Body of pancreas (tissue), 4 donors: ENCODE data around the gene AHR. TPM values are rescaled to one million over a fixed set of nuclear protein-coding genes. Genes with fewer than 3 reads are reported as not detected.

ENCODE experiments used
- ATAC-seq: fragments of 150-250 bp; one replicate; pipeline ENCODE4 v1.9.1; 2016
- DNase-seq, 4 donors: peaks; one replicate each; pipeline ENCODE4 v3.0.0-alpha.2; 2019
- H3K27ac ChIP-seq, 4 donors: fragments of 200-600 bp; sonication (generic); 1 replicate in 3 of 4; 2 replicates in 1 of 4; pipeline versions ENCODE4 v1.5.1 to v1.6.1; 2016 to 2019; ENCODE audit warnings: mild to moderate bottlenecking in 1 of 4, mixed read lengths in 1 of 4, moderate library complexity in 1 of 4
- H3K27me3 ChIP-seq, 2 donors: fragments of 200-600 bp; sonication (generic); one replicate each; pipeline ENCODE4 v1.6.0; 2016; ENCODE audit warnings: mild to moderate bottlenecking in 1 of 2
- H3K36me3 ChIP-seq, 2 donors: fragments of 200-600 bp; sonication (generic); replicated peaks in 1 of 2; 2 replicates each; pipeline ENCODE4 v1.5.1; 2016; ENCODE audit warnings: low read depth in 2 of 2; ENCODE audit not compliant: insufficient read depth in 1 of 2
- H3K4me1 ChIP-seq: fragments of 200-600 bp; sonication (generic); one replicate; pipeline ENCODE4 v1.6.0; 2016
- H3K4me3 ChIP-seq, 2 donors: fragments of 200-600 bp; sonication (generic); 1 replicate in 1 of 2; 2 replicates in 1 of 2; pipeline ENCODE4 v1.5.1; 2016 to 2019
- H3K9me3 ChIP-seq, 3 donors: fragments of 200-600 bp; sonication (generic); 1 replicate in 2 of 3; 2 replicates in 1 of 3; pipeline ENCODE4 v1.5.1; 2016
- POLR2A ChIP-seq, 3 donors: fragments of 450-650 bp; IDR thresholded peaks; one replicate each; pipeline ENCODE4 v1.6.1; 2016; ENCODE audit warnings: antibody characterized with exemption in 3 of 3, mild to moderate bottlenecking in 2 of 3
- WGBS, 2 donors: methylation state at CpG; one replicate each; pipeline ENCODE4 v1.1.5; 2017; 5-methylcytosine and 5-hydroxymethylcytosine counted together
- intact Hi-C: fragments of 100-400 bp; cut with DNase I; formaldehyde crosslinking; loops from one replicate; pipeline ENCODE4 v1.15.1; 2023
- total RNA-seq, 2 donors: library from RNA; depleted of rRNA; stranded (reverse); fragments of >200 nt; gene quantifications; one replicate each; pipeline ENCODE4 v1.1.0, GENCODE V29; 2016
- TF ChIP-seq, protein P1 (sequence below), 7 experiments: fragments of 450-650 bp in 4 of 7; fragments of 200-600 bp in 3 of 7; sonication (generic) in 3 of 7; IDR thresholded peaks; one replicate each; pipeline ENCODE4 v1.5.1; 2016 to 2019; ENCODE audit warnings: antibody characterized with exemption in 7 of 7

The AHR gene
- total RNA-seq, 2 donors from 2014 or later, result 29.7 to 42.0 TPM

DNA sequence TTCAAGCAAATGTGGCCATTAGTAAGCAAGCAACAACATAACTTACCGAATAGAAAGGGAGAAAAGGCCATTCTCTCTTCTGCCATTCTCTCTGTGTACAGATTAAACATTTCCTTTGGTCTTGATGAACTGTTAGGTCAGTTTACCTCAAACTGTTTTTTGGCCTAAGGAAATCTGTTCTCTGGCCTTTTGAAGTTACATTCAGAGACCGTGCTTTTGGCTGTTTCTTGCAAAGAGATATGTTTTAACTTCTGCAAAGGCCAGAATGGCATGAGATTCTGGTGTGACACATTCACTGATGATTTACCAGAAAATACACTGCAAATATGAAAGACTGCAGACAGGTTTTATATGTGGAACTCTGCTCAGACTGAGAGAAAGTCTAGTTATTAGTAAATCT, 22.2 kb downstream of the AHR start:
- WGBS, 2 donors, result 42 to 46% methylated on average over 2 of the region's 2 CpGs
- intact Hi-C loops, result no loop called here

DNA sequence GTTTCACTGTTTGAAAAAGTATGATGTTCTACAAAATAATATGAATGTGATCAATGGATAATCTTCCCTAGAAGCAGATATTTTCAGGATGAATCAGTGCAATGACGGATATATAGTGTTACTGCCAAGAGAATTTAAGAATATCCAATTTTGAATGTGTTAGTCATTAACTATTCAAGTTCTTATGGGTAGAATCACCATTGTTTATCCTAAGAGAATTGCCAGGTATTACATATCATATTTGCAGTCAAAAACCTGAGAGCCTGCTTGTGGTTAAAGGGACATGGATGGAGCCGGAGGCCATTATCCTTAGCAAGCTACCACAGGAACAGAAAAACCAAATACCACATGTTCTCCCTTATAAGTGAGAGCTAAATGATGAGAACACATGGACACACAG, 26.9 kb downstream of the AHR start:
- Histone ChIP-seq H3K36me3 (peaks cover 0 to 7% of the 10 kb centered on the region in 2 donors), H3K4me1 (peaks cover 13% of the 10 kb centered on the region), H3K4me3 (no peak overlapping the region), H3K27ac (no peak overlapping the region), H3K27me3 (no peaks in the 10 kb centered on the region), H3K9me3 (no peaks in the 10 kb centered on the region)
- WGBS, 2 donors, result 56 to 62% methylated on average over 2 of the region's 2 CpGs
- intact Hi-C loops, result no loop called here
- TF ChIP-seq, protein P1, sequence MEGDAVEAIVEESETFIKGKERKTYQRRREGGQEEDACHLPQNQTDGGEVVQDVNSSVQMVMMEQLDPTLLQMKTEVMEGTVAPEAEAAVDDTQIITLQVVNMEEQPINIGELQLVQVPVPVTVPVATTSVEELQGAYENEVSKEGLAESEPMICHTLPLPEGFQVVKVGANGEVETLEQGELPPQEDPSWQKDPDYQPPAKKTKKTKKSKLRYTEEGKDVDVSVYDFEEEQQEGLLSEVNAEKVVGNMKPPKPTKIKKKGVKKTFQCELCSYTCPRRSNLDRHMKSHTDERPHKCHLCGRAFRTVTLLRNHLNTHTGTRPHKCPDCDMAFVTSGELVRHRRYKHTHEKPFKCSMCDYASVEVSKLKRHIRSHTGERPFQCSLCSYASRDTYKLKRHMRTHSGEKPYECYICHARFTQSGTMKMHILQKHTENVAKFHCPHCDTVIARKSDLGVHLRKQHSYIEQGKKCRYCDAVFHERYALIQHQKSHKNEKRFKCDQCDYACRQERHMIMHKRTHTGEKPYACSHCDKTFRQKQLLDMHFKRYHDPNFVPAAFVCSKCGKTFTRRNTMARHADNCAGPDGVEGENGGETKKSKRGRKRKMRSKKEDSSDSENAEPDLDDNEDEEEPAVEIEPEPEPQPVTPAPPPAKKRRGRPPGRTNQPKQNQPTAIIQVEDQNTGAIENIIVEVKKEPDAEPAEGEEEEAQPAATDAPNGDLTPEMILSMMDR (IDR thresholded peaks at IDR 0.05), result no peak
- TF ChIP-seq POLR2A (IDR thresholded peaks at IDR 0.05), result no peak
- no peak for DNase-seq
- no peak for ATAC-seq

More for the DNA sequence above, 22.2 kb downstream of the AHR start:
- Histone ChIP-seq H3K4me3 (no peak overlapping the region), H3K27me3 (no peaks in the 10 kb centered on the region), H3K27ac (no peak overlapping the region), H3K4me1 (peaks cover 12% of the 10 kb centered on the region), H3K9me3 (no peaks in the 10 kb centered on the region), H3K36me3 (peaks cover 0 to 3% of the 10 kb centered on the region in 2 donors)
- no peak for ATAC-seq
- no peak for DNase-seq
- TF ChIP-seq, protein P1 (IDR thresholded peaks at IDR 0.05), result no peak
- TF ChIP-seq POLR2A (IDR thresholded peaks at IDR 0.05), result no peak

DNA sequence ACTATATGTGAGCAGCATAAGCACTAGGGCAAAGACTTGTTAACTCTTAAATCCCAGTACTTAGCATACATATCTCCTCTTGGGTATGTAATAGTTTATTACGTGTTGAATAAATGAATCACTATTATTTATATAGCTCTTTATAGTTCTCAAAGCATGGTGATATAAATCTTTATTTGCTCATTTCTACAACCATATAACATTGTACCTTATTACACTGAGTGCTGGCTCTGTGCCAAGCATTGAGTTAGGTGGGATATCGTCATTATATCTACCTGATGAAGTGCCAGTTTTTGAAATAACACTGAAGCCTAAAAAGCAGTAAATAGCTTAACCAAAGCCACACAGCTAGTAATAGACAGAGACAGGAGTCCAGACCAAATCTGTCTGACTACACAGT, 27.9 kb downstream of the AHR start:
- ATAC-seq (no peak), DNase-seq (no peak)
- 66 to 78% methylated on average over 2 of the region's 2 CpGs for WGBS, 2 donors
- Histone ChIP-seq H3K4me3 (no peak overlapping the region), H3K4me1 (peaks cover 7% of the 10 kb centered on the region), H3K36me3 (peaks cover 0 to 12% of the 10 kb centered on the region in 2 donors), H3K27me3 (no peaks in the 10 kb centered on the region), H3K9me3 (no peaks in the 10 kb centered on the region), H3K27ac (no peak overlapping the region)
- intact Hi-C loops, result no loop called here
- TF ChIP-seq POLR2A (IDR thresholded peaks at IDR 0.05), result no peak
- TF ChIP-seq, protein P1 (IDR thresholded peaks at IDR 0.05), result no peak

DNA sequence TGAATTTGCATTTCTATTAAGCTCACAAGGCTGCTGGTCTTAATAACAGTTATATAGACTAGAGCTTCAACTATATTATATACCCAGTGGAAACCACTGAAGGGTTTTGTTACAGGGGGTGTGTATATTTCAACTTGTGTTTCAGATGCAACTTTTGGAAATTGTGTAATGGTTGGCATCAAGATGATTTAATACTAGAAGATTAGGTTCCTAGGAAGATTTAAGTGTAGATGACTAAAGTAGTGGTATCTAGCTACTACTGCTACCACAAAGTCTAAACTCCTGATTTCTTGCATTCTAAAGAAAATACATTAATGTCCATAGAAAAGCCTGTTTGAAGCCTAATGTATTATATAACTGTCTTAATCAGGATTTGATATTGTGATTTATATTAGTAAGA, 30.2 kb downstream of the AHR start:
- Histone ChIP-seq H3K27me3 (no peaks in the 10 kb centered on the region), H3K9me3 (no peaks in the 10 kb centered on the region), H3K36me3 (peaks cover 0 to 19% of the 10 kb centered on the region in 2 donors), H3K4me3 (no peak overlapping the region), H3K4me1 (peaks cover 7% of the 10 kb centered on the region), H3K27ac (no peak overlapping the region)
- no peak for TF ChIP-seq POLR2A (IDR thresholded peaks at IDR 0.05)
- TF ChIP-seq, protein P1 (IDR thresholded peaks at IDR 0.05), result no peak
- intact Hi-C loops, result no loop called here
- no peak for ATAC-seq
- no peak for DNase-seq

DNA sequence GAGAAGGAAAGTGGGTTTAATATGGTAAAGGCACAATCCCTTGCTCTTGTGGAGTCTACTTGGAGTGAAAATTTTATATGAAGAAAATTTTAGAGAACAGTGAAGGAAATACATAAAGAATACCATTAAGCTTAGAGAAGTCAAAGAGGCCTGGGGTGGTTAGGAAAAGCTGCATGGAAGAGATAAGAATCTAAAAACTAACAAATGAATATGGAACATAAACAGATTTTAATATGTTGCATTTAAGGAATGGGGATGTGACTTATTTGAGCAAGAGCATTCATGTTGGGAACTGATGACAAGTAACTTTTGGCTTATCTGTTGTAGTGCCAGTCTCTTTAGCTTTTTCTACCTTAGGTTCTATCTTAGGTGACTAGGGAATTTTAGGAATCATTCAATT, 31.0 kb downstream of the AHR start:
- Histone ChIP-seq H3K27me3 (no peaks in the 10 kb centered on the region), H3K27ac (no peak overlapping the region), H3K4me1 (peaks cover 7% of the 10 kb centered on the region), H3K9me3 (no peaks in the 10 kb centered on the region), H3K4me3 (no peak overlapping the region), H3K36me3 (peaks cover 0 to 19% of the 10 kb centered on the region in 2 donors)
- DNase-seq, result no peak
- ATAC-seq, result no peak
- intact Hi-C loops, result no loop called here
- TF ChIP-seq POLR2A (IDR thresholded peaks at IDR 0.05), result no peak
- TF ChIP-seq, protein P1 (IDR thresholded peaks at IDR 0.05), result no peak
